MM.1S (cell line): ENCODE measurements around the gene PAQR7.
"Not testable (repeated sequence)": the region's sequence is repeated elsewhere in the genome, so short reads cannot be mapped to it uniquely, and the experiment has no call there.

ENCODE experiments used
- CTCF ChIP-seq: fragments of 300-600 bp; sonication (generic); IDR thresholded peaks from 2 replicates; pipeline ENCODE4 v1.5.1; 2016; ENCODE audit warnings: antibody characterized with exemption, low read length, mixed read lengths
- EZH2 ChIP-seq: fragments of 300-600 bp; sonication (generic); optimal IDR thresholded peaks from 2 replicates; pipeline ENCODE3; 2017; ENCODE audit warnings: low read depth, mild to moderate bottlenecking, antibody characterized with exemption, low read length, mixed read lengths

GRCh38 chr1:25839808-25840207 is 35.7 kb downstream of the PAQR7 start:
- not testable (repeated sequence) for TF ChIP-seq CTCF, EZH2
